Stimulated activated CD8-positive, alpha-beta memory T cell treated with anti-CD3 and anti-CD28 coated beads, Interleukin-12 subunit alpha, Interleukin-12 subunit beta, amount 100 ng/mL, for 24 hours (primary cell): Measurements from ENCODE around the gene GMPR.

Experiments
- DNase-seq: peaks from one replicate; pipeline ENCODE4 v3.0.0-alpha.2; 2020; ENCODE audit errors: extremely low read depth

The GMPR gene

DNA sequence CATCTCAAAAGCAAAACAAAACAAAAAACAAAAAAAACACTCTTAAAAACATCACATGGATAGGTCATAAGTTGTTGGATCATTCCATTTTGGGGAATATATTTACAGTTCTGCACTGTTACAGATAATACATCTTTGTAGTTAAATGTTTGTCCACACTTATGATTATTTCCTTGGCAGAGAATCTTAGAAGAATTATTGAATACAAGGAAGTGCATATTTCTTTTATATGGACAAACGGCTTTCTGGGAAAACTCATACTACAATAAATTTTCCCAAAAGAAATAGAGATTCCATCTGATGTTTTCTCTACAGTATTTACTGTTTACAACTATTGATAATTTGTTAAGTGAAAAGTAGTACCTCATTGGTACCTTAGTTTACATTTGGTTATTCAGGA lies 33.8 kb downstream of the GMPR start:
- no peak for DNase-seq

DNA sequence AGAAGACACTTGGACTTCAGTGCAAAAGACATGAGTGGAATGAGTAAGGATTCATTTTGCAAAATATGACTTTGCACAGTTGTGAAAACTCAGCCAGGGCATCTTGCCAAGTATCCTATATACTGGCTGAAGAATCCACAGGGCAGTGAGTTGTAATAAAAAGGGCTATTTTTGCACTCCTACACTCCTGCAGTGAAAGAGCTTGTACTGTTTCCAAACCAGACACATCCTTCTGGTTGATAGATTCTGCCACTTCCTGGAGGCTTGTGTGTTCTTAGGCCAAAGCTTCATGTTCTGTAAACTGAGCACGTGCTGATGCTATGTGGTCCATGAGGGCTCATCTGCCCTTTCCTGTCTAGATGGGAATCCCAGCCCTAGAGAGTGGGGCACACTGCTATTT lies 34.9 kb downstream of the GMPR start:
- DNase-seq, result no peak

- no peak for DNase-seq
Observed at GRCh38 chr6:16274483-16274882, 36.1 kb downstream of the GMPR start.

- no peak for DNase-seq
Observed at GRCh38 chr6:16274885-16275589, 36.6 kb downstream of the GMPR start.

DNA sequence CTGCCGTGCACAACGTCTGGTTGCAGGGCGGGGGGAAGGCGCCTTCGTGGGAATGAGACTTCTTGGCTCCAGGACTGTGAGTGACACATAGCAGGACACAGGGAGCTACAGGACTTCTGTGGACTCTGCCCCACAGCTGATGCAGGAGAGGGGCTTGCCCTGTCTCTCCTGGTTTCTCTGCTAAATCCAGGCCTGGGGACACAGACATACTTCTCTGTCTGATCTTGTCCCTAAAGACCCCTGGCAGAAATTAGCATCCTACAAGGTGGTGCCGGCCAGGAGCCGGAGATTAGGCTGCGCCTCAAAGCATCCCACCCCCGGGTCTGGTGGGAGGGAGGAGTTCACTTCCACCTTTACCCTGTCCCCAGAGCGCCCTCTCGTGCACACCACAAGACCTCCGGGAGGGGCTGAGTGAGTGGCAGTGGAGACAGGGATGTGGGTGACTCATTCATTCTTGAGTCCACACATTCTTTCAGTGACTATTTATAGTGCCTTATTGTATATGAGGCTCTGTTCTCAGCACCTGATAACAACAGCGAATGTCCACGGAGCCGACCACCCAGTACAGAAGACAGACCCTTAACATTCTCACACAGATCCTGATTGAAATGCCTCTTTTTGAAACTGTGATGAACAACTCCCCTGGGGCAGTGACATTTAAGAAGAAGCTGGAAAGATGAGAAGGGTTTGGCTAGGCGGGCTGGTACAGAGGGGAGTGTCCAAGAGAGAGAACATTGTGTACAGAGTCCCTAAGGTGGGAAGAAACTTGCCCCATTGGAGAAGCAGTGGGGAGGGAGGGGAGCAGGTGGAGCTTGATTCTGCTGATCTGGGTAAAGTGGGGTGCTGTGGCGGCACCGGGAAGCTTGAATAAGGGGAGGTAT lies 39.0 kb downstream of the GMPR start:
- DNase-seq, result no peak

GRCh38 chr6:16278048-16278724 lies 39.8 kb downstream of the GMPR start:
- no peak for DNase-seq

DNA sequence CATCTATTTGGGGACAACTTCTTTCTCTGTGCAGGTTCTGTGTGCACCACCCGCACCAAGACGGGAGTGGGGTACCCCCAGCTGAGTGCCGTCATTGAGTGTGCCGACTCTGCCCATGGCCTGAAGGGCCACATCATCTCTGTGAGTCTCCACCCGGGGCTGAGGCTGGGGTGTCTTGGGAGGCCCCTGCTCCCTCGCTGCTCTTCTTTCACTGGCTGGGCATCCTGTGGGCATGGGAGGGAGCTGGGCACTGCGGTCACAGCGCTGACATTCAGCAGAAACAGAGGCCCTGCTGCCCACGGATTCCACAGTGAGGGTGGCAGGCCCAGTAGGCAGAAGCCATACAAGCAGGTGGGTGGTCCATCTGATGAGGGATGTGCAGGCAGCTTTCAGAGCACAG lies 40.4 kb downstream of the GMPR start:
- no peak for DNase-seq

- no peak for DNase-seq
Observed at GRCh38 chr6:16279243-16279642, 40.9 kb downstream of the GMPR start.

DNA sequence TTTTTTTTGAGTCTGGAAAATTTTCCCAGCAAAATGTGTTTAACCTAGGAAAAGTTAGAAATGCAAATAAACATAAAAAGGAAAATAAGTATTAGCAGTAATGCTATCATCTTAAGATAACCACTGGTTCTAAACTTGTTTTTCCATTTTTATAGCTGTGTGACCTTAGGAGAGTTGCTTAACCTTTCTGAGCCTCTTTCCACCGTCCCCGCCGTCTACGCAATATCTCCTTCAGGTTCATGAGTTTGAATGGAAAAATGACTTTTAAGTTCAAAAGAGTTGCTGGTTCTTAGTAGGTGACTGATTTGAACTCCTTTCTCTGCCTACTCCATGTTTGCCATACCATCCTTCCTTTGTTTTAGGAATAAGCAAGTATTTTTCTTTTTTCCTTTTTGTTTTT lies 44.0 kb downstream of the GMPR start:
- DNase-seq, result no peak

GRCh38 chr6:16284472-16284871 lies 46.1 kb downstream of the GMPR start:
- no peak for DNase-seq

- DNase-seq, result no peak
Observed at GRCh38 chr6:16285467-16286150, 47.2 kb downstream of the GMPR start.

DNA sequence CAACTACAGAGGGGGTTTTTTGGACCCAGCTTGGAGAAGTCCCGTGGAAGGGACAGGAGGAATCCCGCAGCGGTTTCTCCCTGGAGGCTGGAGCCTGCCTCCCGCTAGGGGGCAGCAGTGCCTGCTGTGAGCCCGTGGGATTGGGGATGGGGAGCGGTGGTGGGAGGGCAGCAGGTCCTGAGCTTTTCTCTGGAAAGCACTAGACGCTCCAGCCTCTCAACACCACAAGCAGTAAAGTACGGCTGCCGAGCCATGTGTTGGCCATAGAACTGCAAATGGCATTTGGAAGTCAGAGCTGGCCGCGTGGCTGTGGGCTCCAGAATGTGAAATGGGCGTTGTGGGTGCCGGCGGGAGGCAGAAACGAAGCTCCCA lies 47.8 kb downstream of the GMPR start:
- DNase-seq, result no peak

- no peak for DNase-seq
Observed at GRCh38 chr6:16288163-16288562, 49.8 kb downstream of the GMPR start.

GRCh38 chr6:16291739-16292138 lies 53.4 kb downstream of the GMPR start:
- no peak for DNase-seq

DNA sequence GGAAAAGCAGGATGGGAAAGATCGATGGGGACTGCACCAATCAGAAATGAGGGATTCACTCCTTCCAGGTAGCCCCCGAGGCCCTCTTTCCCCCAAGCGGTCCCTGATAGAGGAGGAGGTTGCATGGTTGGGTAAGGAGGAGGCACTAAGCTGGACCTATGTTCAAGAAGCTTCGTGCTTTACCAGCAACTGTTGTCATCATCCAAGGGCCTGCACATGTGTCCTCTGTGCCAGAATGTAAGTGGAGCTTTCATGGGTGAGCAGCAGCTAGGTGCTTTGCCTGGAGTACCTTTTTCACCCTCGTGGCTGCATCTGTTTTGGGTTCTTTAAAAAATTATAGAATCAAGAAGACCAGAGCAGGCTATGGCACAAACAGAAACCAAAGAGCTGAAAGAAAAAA lies 54.0 kb downstream of the GMPR start:
- DNase-seq, result no peak

DNA sequence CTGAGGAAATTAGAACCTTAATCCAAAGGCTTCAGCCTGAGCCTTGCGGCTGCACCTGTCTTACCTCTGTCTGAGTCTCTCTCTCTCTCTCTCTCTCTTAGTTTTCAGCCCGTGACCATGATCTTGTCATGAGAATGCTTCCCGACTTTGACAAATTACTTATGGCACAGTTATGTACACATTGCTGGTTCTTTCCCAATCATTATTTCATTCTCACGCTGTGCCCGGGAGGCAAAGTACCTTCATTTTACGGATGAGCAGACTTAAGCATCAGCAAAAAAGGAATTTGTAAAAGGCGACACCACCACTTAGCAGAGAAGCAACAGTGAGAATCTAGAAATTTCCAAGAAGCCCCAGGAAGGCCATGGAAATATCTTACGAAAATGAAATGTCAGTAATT lies 54.6 kb downstream of the GMPR start:
- no peak for DNase-seq

DNA sequence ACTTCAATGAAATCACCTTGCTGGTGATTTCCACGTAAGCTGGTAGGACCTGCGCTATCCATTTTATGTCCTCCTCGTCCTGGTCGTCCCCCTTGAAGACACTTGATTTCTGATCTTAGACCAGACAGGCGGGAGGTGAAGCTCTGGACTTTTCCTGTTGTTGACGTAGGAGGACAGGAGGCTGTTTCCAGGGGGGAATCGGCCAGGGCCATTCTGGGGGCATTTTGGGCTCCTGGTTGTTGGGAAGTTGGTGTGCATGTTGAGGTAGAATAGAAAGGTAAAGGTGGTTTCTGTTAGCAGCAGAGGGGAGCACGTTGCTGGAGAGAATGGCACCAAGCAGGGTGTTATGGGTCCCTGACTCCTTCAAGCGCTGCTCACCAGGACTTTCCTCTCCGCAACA lies 56.0 kb downstream of the GMPR start:
- no peak for DNase-seq

DNA sequence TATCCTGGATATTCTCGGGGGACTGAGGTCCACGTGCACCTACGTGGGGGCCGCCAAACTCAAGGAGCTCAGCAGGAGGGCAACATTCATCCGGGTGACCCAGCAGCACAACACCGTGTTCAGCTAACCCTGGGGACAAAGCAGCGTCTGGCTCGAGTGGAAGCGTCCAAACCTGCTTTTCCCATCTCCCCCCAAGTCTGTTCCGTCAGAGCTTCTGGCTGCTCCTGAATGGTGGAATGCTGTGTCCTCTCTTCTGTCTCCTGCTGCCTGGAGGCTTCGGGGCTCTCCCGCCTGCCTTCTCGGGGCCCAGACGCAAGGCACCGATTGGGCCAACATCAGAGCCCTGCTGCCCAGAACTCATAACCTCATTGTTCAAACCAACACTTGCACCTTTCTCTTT lies 56.7 kb downstream of the GMPR start:
- no peak for DNase-seq

- no peak for DNase-seq
Observed at GRCh38 chr6:16295471-16295870, 57.1 kb downstream of the GMPR start.

DNA sequence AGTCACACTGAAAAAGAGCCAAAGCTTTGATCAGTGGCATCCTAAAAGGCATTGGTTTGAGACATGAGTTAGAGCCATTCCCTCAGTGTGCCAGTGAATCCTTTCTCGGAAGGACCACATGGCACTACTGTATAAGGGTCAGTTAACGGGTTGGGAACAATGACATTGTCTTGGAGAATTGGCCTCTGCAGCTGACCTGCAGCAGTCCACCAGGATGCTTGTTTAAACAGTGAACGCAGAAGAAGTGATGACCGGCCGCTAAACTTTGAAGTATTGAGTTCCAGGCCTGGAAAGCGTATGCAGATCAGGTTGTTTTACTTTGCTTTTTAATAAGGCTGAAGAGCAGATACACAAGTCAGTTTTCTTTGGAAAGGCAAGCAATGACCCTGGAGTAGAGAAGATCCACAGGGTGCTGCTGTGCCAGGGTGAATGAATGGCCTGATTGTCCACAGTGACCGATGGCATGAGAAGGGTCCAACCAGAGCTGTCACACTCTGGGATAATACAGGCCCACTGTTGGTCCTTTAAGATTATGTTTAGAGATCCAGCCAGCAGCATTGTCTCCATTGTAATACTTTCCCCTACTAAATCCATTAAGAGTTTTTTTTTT lies 57.8 kb downstream of the GMPR start:
- DNase-seq, result no peak

DNA sequence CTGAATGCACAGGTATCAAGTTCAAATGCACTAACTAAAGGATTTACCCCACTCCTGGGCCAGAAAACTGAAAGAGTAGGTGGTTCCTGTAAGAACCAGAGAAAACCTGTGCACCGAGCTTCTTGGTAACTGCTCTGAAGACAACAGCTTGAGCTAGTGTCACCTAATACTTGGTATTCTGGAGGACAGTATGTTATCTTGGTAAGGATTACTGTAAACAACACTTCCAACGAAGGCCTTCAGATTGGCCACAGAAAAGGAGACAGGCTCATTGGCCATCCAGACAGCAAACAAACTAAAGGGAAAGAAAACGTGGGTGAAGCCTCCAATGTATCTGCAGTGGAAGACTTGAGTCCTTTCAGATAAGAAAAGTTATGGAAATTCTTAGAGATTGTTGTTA lies 61.5 kb downstream of the GMPR start:
- no peak for DNase-seq

GRCh38 chr6:16301511-16301910 lies 63.1 kb downstream of the GMPR start:
- no peak for DNase-seq
